ENCODE data around the gene PRR20G.

PRR20G gene

DNA sequence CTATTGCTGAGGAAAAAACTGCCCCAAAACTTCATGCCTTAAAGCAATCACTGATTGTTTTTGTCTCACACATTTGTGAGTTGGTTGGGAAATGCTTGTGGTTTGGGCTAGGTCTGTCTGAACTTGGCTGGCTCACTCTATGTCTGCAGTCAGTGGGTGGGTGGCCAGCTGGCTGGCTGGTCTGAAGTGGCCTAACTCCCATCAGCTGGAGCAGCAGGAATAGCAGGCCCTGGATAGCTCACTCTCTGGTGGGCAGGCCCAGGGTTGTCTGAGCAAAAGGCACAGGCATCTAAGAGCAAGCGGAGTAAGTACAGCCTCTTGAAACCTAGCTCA lies 37.7 kb upstream of the PRR20G start:
- TF ChIP-seq, protein P1, sequence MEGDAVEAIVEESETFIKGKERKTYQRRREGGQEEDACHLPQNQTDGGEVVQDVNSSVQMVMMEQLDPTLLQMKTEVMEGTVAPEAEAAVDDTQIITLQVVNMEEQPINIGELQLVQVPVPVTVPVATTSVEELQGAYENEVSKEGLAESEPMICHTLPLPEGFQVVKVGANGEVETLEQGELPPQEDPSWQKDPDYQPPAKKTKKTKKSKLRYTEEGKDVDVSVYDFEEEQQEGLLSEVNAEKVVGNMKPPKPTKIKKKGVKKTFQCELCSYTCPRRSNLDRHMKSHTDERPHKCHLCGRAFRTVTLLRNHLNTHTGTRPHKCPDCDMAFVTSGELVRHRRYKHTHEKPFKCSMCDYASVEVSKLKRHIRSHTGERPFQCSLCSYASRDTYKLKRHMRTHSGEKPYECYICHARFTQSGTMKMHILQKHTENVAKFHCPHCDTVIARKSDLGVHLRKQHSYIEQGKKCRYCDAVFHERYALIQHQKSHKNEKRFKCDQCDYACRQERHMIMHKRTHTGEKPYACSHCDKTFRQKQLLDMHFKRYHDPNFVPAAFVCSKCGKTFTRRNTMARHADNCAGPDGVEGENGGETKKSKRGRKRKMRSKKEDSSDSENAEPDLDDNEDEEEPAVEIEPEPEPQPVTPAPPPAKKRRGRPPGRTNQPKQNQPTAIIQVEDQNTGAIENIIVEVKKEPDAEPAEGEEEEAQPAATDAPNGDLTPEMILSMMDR (conservative IDR thresholded peaks at IDR 0.05; ENCODE audit: low read length), result no peak
- peak; percentile 51 for DNase-seq (ENCODE audit: low read depth)
- H3K4me3 ChIP-seq (ENCODE audit: low read length), result no peak overlapping the region

DNA sequence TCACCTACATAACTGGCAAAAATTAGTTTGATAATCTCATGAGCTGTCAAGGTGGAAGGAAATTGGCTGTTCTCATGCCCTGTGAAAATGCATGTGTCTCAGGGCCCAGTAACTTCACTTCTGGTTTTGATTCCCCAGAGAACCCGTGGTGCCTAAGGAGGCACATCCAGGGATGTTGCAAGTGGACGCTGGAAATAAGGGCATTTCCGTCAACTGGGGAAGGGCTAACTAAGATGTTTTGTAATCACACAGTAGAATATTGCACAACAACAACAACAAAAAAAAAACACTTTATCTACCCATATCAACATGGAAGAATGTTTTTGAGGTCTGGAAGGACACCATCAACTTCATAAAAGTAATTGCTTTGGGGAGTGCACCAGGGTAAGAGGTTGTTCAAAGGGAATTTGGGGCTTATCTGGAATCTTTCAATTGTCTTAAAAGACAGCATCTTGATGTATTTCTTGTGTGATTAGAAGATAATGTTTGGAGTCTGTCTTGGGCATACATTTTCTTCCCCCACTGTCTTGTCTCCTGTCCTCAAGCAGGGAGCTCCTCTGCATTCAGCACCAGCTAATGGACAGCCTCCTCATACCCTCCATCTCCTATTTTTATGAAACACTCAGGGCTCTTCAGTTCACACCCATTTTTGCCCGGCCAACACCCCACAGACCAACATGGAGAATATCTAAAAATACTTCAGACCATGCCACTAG lies 37.2 kb upstream of the PRR20G start:
- DNase-seq (ENCODE audit: low read depth), result peak; percentile 12
- H3K4me3 ChIP-seq (ENCODE audit: low read length), result no peak overlapping the region
- TF ChIP-seq, protein P1 (conservative IDR thresholded peaks at IDR 0.05; ENCODE audit: low read length), result no peak

DNA sequence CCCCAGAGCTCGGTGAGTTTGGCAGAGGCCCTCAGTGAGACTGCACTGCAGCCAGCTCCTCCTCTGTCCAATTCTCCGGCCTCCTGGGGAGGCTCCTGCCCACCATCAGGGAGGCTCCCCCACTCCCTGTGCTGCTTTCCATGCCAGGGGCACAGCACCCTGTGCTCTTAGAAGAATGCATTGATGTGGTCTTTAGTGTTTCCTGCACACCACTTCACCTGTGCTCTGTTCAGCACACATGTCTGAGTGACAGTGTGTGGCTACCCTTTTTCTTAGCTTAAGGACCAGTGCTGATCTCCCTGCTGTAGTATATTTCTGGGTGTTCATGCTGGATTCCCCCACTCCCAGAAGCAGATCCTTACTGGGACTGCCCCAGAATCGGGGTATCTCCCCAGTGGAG lies 36.2 kb upstream of the PRR20G start:
- TF ChIP-seq, protein P1 (conservative IDR thresholded peaks at IDR 0.05; ENCODE audit: low read length), result no peak
- DNase-seq (ENCODE audit: low read depth), result no peak
- no peak overlapping the region for H3K4me3 ChIP-seq (ENCODE audit: low read length)

DNA sequence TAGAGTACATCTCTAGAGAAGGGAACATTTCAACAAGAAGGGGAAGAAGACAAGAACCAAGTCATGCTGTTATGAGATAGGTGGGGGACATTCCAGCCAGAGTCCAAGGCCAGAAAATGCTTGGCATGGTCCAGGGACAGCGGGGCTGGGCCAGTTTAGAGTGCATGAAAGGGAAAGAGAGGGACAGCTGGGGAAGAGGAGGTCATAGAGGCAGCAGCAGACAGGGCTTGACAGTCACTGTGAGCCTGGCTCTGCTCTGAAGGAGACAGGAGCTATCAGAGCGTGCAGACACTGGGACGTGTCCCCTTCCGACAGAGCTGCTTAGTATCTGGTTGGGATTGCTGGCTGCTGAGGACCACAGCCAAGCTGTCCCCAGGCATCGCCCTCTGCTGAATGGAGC lies 35.7 kb upstream of the PRR20G start:
- no peak overlapping the region for H3K4me3 ChIP-seq (ENCODE audit: low read length)
- TF ChIP-seq, protein P1 (conservative IDR thresholded peaks at IDR 0.05; ENCODE audit: low read length), result no peak

DNA sequence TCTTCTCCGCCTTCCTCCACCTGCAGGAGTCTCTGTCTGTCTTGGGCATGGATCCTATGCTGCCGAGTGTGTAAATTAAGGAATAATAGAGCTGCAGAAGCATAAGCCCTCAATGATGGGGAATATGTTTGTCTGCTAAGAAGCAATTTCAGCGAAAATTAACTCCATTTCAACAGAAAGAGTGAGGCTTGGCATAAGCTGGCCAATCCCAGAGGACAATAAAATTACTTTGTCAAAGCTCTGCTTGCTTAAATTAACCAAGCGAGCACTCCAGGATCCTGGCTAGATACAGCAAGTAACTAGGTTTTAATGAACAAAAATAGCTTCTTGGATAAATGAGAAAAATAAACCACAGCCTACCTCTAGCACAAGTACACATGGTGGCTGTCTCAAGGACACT lies 33.5 kb upstream of the PRR20G start:
- DNase-seq (ENCODE audit: low read depth), result no peak
- TF ChIP-seq, protein P1 (conservative IDR thresholded peaks at IDR 0.05; ENCODE audit: low read length), result no peak
- no peak overlapping the region for H3K4me3 ChIP-seq (ENCODE audit: low read length)

More for the DNA sequence above, 35.7 kb upstream of the PRR20G start:
- DNase-seq (ENCODE audit: low read depth), result no peak

DNA sequence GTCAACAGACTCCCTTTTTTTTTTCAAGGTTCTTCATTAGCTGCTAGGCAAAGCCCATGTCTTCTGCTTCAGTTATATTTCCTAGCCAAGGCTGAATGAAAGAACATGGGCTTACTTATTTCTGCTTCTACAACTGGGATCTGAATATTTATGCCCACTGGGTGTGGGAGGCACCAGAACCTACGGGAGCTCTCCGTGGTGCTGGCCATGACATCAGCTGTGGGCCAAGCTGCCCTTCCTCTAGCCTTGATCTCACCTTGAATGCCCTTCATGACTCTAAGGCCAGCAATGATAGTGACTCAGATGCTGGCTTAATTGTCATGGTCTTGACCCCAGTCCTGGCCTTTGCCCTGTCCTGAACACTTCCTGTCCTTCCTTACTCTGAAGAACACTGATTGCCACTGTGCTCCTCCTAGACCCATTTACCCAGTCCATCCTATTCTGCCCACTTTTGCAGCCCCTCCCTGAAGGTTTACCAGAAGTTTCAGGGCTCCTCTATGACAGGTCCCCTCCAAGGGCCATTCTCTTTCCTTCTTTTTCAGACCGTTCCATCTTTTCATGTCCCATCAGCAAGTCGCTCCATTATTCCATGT lies 32.8 kb upstream of the PRR20G start:
- DNase-seq (ENCODE audit: low read depth), result no peak
- TF ChIP-seq, protein P1 (conservative IDR thresholded peaks at IDR 0.05; ENCODE audit: low read length), result no peak
- no peak overlapping the region for H3K4me3 ChIP-seq (ENCODE audit: low read length)

DNA sequence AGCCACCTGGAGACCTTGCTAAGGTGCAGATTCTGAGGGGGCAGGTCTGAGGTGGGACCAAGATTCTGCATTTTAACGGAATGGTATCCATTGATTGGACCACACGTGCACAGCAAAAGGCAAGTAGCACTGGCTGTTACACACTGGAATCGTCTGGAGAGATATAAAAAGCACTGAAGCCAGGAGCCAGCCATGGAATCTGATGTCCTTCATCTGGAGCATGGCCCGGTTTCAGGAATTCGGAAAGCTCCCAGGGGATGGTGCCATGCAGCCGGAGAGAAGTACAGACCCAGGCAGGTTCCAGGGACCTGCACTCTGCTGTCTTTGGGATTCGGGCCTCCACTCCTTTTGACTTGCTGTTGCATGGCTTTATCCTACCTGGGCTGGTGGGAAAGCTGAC lies 28.8 kb upstream of the PRR20G start:
- TF ChIP-seq, protein P1 (conservative IDR thresholded peaks at IDR 0.05; ENCODE audit: low read length), result no peak
- no peak for DNase-seq (ENCODE audit: low read depth)
- no peak overlapping the region for H3K4me3 ChIP-seq (ENCODE audit: low read length)
